BLaER1 treated with 17β-estradiol and CSF1 and Interleukin-3, amounts not matched to agents 10 nM and 100 nM (cell line): ENCODE measurements around the gene ABHD12B.
A peak's percentile ranks its signal among the peaks of the same experiment; 100 is the strongest.

ENCODE experiments used
- H3K27ac ChIP-seq, 11 experiments: shearing (Covaris generic); formaldehyde crosslinking; 2 replicates each; pipeline ENCODE4 v1.8.1; 2022
- H3K27me3 ChIP-seq, 11 experiments: shearing (Covaris generic); formaldehyde crosslinking; 2 replicates each; pipeline ENCODE4 v1.8.1; 2022
- H3K36me3 ChIP-seq, 11 experiments: shearing (Covaris generic); formaldehyde crosslinking; 2 replicates each; pipeline ENCODE4 v1.8.1; 2022
- H3K4me1 ChIP-seq, 10 experiments: shearing (Covaris generic); formaldehyde crosslinking; 2 replicates each; pipeline ENCODE4 v1.8.1; 2022
- H3K4me2 ChIP-seq, 11 experiments: shearing (Covaris generic); formaldehyde crosslinking; 2 replicates each; pipeline ENCODE4 v1.8.1; 2022
- H3K4me3 ChIP-seq, 10 experiments: shearing (Covaris generic); formaldehyde crosslinking; 2 replicates each; pipeline ENCODE4 v1.8.1; 2022
- H3K9ac ChIP-seq, 11 experiments: shearing (Covaris generic); formaldehyde crosslinking; 2 replicates each; pipeline ENCODE4 v1.8.1; 2022
- H3K9me3 ChIP-seq, 11 experiments: shearing (Covaris generic); formaldehyde crosslinking; replicated peaks in 1 of 11; 2 replicates each; pipeline ENCODE4 v1.8.1; 2022
- H4K20me1 ChIP-seq, 11 experiments: shearing (Covaris generic); formaldehyde crosslinking; 2 replicates each; pipeline ENCODE4 v1.8.1; 2022
- Cebpa-rat ChIP-seq, 11 experiments: shearing (Covaris generic); IDR thresholded peaks; 2 replicates each; pipeline ENCODE4 v1.8.1; 2022

Gene ABHD12B

GRCh38 chr14:50828721-50829488 lies 42.9 kb upstream of the ABHD12B start:
- peaks cover 62 to 65% (median 63%) of the 10 kb centered on the region in 11 experiments; a peak in 21 of 22 replicates for H4K20me1 ChIP-seq
- no peak for TF ChIP-seq Cebpa-rat (IDR thresholded peaks at IDR 0.05)
- peak overlapping the region; percentile 10 to 98 (median 95); a peak in 21 of 22 replicates for H3K27ac ChIP-seq
- peaks cover 0 to 3% (median 0%) of the 10 kb centered on the region in 11 experiments; a peak in 1 of 22 replicates for H3K27me3 ChIP-seq
- peaks cover 0 to 25% (median 16%) of the 10 kb centered on the region in 11 experiments; a peak in 18 of 22 replicates for H3K36me3 ChIP-seq
- peak overlapping the region; percentile 81 to 93 (median 90) for H3K4me3 ChIP-seq
- H3K4me1 ChIP-seq = peaks cover 63 to 82% (median 71%) of the 10 kb centered on the region in 10 experiments
- H3K9me3 ChIP-seq = no peaks in the 10 kb centered on the region
- H3K4me2 ChIP-seq = peak overlapping the region; percentile 90 to 97 (median 95)
- H3K9ac ChIP-seq = peak overlapping the region; percentile 87 to 99 (median 95)

GRCh38 chr14:50829489-50830043 lies 42.3 kb upstream of the ABHD12B start:
- peak overlapping the region; percentile 90 to 97 (median 95) for H3K4me2 ChIP-seq
- H3K9me3 ChIP-seq = no peaks in the 10 kb centered on the region
- H3K4me3 ChIP-seq = peak overlapping the region; percentile 81 to 93 (median 90)
- peaks cover 64 to 80% (median 70%) of the 10 kb centered on the region in 10 experiments for H3K4me1 ChIP-seq
- no peak for TF ChIP-seq Cebpa-rat (IDR thresholded peaks at IDR 0.05)
- peak overlapping the region; percentile 87 to 99 (median 95) for H3K9ac ChIP-seq
- peaks cover 57 to 59% (median 58%) of the 10 kb centered on the region in 11 experiments; a peak in 21 of 22 replicates for H4K20me1 ChIP-seq
- H3K27ac ChIP-seq = peak overlapping the region; percentile 10 to 98 (median 95); a peak in 21 of 22 replicates
- H3K36me3 ChIP-seq = peaks cover 0 to 25% (median 16%) of the 10 kb centered on the region in 11 experiments; a peak in 18 of 22 replicates
- peaks cover 0 to 3% (median 0%) of the 10 kb centered on the region in 11 experiments; a peak in 1 of 22 replicates for H3K27me3 ChIP-seq

GRCh38 chr14:50830044-50830931 lies 41.6 kb upstream of the ABHD12B start:
- Histone ChIP-seq H3K9ac (peak overlapping the region; percentile 87 to 99 (median 95)), H3K36me3 (peaks cover 0 to 24% (median 16%) of the 10 kb centered on the region in 11 experiments; a peak in 18 of 22 replicates), H4K20me1 (peaks cover 50 to 52% (median 51%) of the 10 kb centered on the region in 11 experiments; a peak in 21 of 22 replicates), H3K4me1 (peaks cover 64 to 80% (median 70%) of the 10 kb centered on the region in 10 experiments), H3K27ac (peak overlapping the region; percentile 82 to 98 (median 95)), H3K4me2 (peak overlapping the region; percentile 90 to 99 (median 95)), H3K27me3 (peaks cover 0 to 3% (median 0%) of the 10 kb centered on the region in 11 experiments; a peak in 1 of 22 replicates), H3K9me3 (no peaks in the 10 kb centered on the region), H3K4me3 (peak overlapping the region; percentile 81 to 93 (median 90))
- no peak for TF ChIP-seq Cebpa-rat (IDR thresholded peaks at IDR 0.05)

GRCh38 chr14:50830932-50831725 lies 40.7 kb upstream of the ABHD12B start, which contains the start of gene NIN:
TSS of gene NIN (minus strand) at chr14:50831162. CDS start at chr14:50822056, 9,106 bp downstream.
- peak within 1 kb of the TSS; percentile 90 to 99 (median 95) for H3K4me2 ChIP-seq
- peak within 1 kb of the TSS; percentile 82 to 98 (median 95) for H3K27ac ChIP-seq
- no peak for TF ChIP-seq Cebpa-rat (IDR thresholded peaks at IDR 0.05)
- H3K9me3 ChIP-seq = no peaks in the 10 kb centered on the region
- H3K4me1 ChIP-seq = peaks cover 62 to 80% (median 69%) of the 10 kb centered on the region in 10 experiments
- peaks cover 0 to 15% (median 13%) of the 10 kb centered on the region in 11 experiments; a peak in 18 of 22 replicates for H3K36me3 ChIP-seq
- peak within 1 kb of the TSS; percentile 81 to 93 (median 90) for H3K4me3 ChIP-seq
- H4K20me1 ChIP-seq = peaks cover 41 to 43% (median 43%) of the 10 kb centered on the region in 11 experiments; a peak in 21 of 22 replicates
- H3K9ac ChIP-seq = peak within 1 kb of the TSS; percentile 87 to 99 (median 95)
- H3K27me3 ChIP-seq = peaks cover 0 to 3% (median 0%) of the 10 kb centered on the region in 11 experiments; a peak in 1 of 22 replicates

GRCh38 chr14:50831726-50832168 lies 40.1 kb upstream of the ABHD12B start:
- H3K9me3 ChIP-seq = no peaks in the 10 kb centered on the region
- H3K4me1 ChIP-seq = peaks cover 55 to 77% (median 63%) of the 10 kb centered on the region in 10 experiments
- peaks cover 0 to 3% (median 0%) of the 10 kb centered on the region in 11 experiments; a peak in 1 of 22 replicates for H3K27me3 ChIP-seq
- peak overlapping the region; percentile 89 to 99 (median 93) for H3K4me2 ChIP-seq
- H3K27ac ChIP-seq = peak overlapping the region; percentile 82 to 98 (median 95)
- H3K36me3 ChIP-seq = peaks cover 0 to 9% (median 7%) of the 10 kb centered on the region in 11 experiments; a peak in 18 of 22 replicates
- peaks cover 36 to 37% (median 36%) of the 10 kb centered on the region in 11 experiments; a peak in 21 of 22 replicates for H4K20me1 ChIP-seq
- no peak for TF ChIP-seq Cebpa-rat (IDR thresholded peaks at IDR 0.05)
- H3K9ac ChIP-seq = peak overlapping the region; percentile 87 to 99 (median 95)
- H3K4me3 ChIP-seq = peak overlapping the region; percentile 81 to 93 (median 90)

- Histone ChIP-seq H3K4me1 (peaks cover 42 to 64% (median 50%) of the 10 kb centered on the region in 10 experiments), H4K20me1 (peaks cover 23 to 24% (median 23%) of the 10 kb centered on the region in 11 experiments; a peak in 21 of 22 replicates), H3K4me2 (peak overlapping the region in 10 of 11 experiments; percentile 12 to 99 (median 94); a peak in 15 of 22 replicates), H3K36me3 (no peaks in the 10 kb centered on the region), H3K27me3 (peaks cover 0 to 3% (median 0%) of the 10 kb centered on the region in 11 experiments; a peak in 1 of 22 replicates), H3K27ac (no peak overlapping the region), H3K4me3 (no peak overlapping the region), H3K9me3 (no peaks in the 10 kb centered on the region), H3K9ac (no peak overlapping the region)
- TF ChIP-seq Cebpa-rat (IDR thresholded peaks at IDR 0.05) = no peak
Measured at GRCh38 chr14:50832935-50833630, 38.8 kb upstream of the ABHD12B start.
